Superior temporal gyrus (tissue), 1 donor: ENCODE measurements around the gene C20orf144.
A peak's percentile ranks its signal among the peaks of the same experiment; 100 is the strongest.
"Not testable (repeated sequence)": the region's sequence is repeated elsewhere in the genome, so short reads cannot be mapped to it uniquely, and the experiment has no call there.

Experiments
- DNase-seq: peaks from one replicate; pipeline ENCODE4 v3.0.0-alpha.2; 2016; ENCODE audit errors: extremely low spot score

C20orf144 gene

GRCh38 chr20:33693741-33694638 lies 31.9 kb downstream of the C20orf144 start:
- peak; percentile 80 for DNase-seq

- DNase-seq: peak; percentile 8
Measured at GRCh38 chr20:33694639-33695012, 32.5 kb downstream of the C20orf144 start.

- DNase-seq: no peak
Measured at GRCh38 chr20:33696448-33696847, 34.3 kb downstream of the C20orf144 start.

- peak; percentile 85 for DNase-seq
Measured at GRCh38 chr20:33697129-33697528, 35.0 kb downstream of the C20orf144 start.

GRCh38 chr20:33698966-33699365 lies 36.8 kb downstream of the C20orf144 start:
- not testable (repeated sequence) for DNase-seq

- DNase-seq: not testable (repeated sequence)
Measured at GRCh38 chr20:33700696-33701441, 38.7 kb downstream of the C20orf144 start.

GRCh38 chr20:33701629-33702450 lies 39.7 kb downstream of the C20orf144 start:
- DNase-seq: no peak

- DNase-seq: peak; percentile 70
Measured at GRCh38 chr20:33702861-33703260, 40.7 kb downstream of the C20orf144 start.

- DNase-seq: no peak
Measured at GRCh38 chr20:33703498-33704137, 41.5 kb downstream of the C20orf144 start.

GRCh38 chr20:33704197-33704924 lies 42.2 kb downstream of the C20orf144 start:
- DNase-seq: no peak

- DNase-seq: no peak
Measured at GRCh38 chr20:33707668-33708067, 45.5 kb downstream of the C20orf144 start.

GRCh38 chr20:33709398-33709797 lies 47.3 kb downstream of the C20orf144 start:
- DNase-seq: no peak

- DNase-seq: no peak
Measured at GRCh38 chr20:33709905-33710541, 47.9 kb downstream of the C20orf144 start.

- no peak for DNase-seq
Measured at GRCh38 chr20:33710681-33711445, 48.7 kb downstream of the C20orf144 start.

- DNase-seq: no peak
Measured at GRCh38 chr20:33711446-33711738, 49.3 kb downstream of the C20orf144 start.
